B cell (primary cell): Measurements from ENCODE around the gene ATP10B. TPM values are rescaled to one million over a fixed set of nuclear protein-coding genes. Genes with fewer than 3 reads are reported as not detected.

Experiments used
- ATAC-seq: fragments of 200-7000 bp; cut with Tn5 transposase; one replicate; pipeline ENCODE4 v1.10.0; 2021; ENCODE audit warnings: low read depth, mild to moderate bottlenecking, moderate number of reproducible peaks, moderate library complexity
- CTCF ChIA-PET: fragments of 350-600 bp; sonication (Branson Sonifier 250); formaldehyde crosslinking; loops from one replicate; lab custom pipeline; 2021; ENCODE audit warnings: antibody characterized with exemption, inconsistent platforms; lab: Charles Lee
- POLR2A ChIA-PET: fragments of 350-600 bp; sonication (Branson Sonifier 250); formaldehyde crosslinking; loops from one replicate; lab custom pipeline; 2021; ENCODE audit warnings: antibody characterized with exemption; lab: Charles Lee
- DNase-seq: peaks from one replicate; pipeline ENCODE4 v3.0.0; 2013
- H2AFZ ChIP-seq: 2 replicates; pipeline ENCODE4 v1.6.1; 2012; ENCODE audit warnings: mild to moderate bottlenecking, low read depth, low read length; ENCODE audit not compliant: insufficient read depth, poor library complexity, severe bottlenecking
- H3K27ac ChIP-seq, 2 donors: 1 replicate in 1 of 2; 2 replicates in 1 of 2; pipeline ENCODE4 v1.5.1; 2012 to 2013; ENCODE audit warnings: low read length in 2 of 2, mild to moderate bottlenecking in 2 of 2, moderate library complexity in 1 of 2
- H3K27me3 ChIP-seq, 4 experiments: fragments of 200-600 bp in 1 of 4; sonication (generic) in 1 of 4; replicated peaks in 1 of 4; 1 replicate in 2 of 4; 2 replicates in 2 of 4; pipeline versions ENCODE4 v1.6.1 to v1.7.0; 2013 to 2016; ENCODE audit warnings: low read length in 3 of 4, mild to moderate bottlenecking in 2 of 4, mixed read lengths in 1 of 4, moderate library complexity in 1 of 4; ENCODE audit not compliant: insufficient read depth in 4 of 4, control insufficient read depth in 3 of 4; ENCODE audit errors: control extremely low read depth in 1 of 4
- H3K36me3 ChIP-seq, 2 experiments: replicated peaks in 1 of 2; 1 replicate in 1 of 2; 2 replicates in 1 of 2; pipeline versions ENCODE4 v1.6.1 to v1.7.1; 2013; ENCODE audit warnings: low read length in 1 of 2; ENCODE audit not compliant: insufficient read depth in 2 of 2, control insufficient read depth in 1 of 2; ENCODE audit errors: control extremely low read depth in 1 of 2, extremely low read depth in 1 of 2
- H3K4me1 ChIP-seq, 2 donors: fragments of 200-600 bp in 1 of 2; sonication (generic) in 1 of 2; 1 replicate in 1 of 2; 2 replicates in 1 of 2; pipeline versions ENCODE4 v1.5.1 to v1.6.1; 2013 to 2017; ENCODE audit warnings: low read length in 2 of 2; ENCODE audit not compliant: control insufficient read depth in 2 of 2, insufficient read depth in 2 of 2
- H3K4me2 ChIP-seq: replicated peaks from 2 replicates; pipeline ENCODE3; 2012; ENCODE audit warnings: mild to moderate bottlenecking, low read depth, low read length; ENCODE audit not compliant: poor library complexity, severe bottlenecking
- H3K4me3 ChIP-seq, 5 experiments: fragments of 200-600 bp in 1 of 5; sonication (generic) in 1 of 5; 1 replicate in 3 of 5; 2 replicates in 2 of 5; pipeline versions ENCODE4 v1.5.1 to v1.7.0; 2011 to 2016; ENCODE audit warnings: low read length in 4 of 5, mild to moderate bottlenecking in 4 of 5, low read depth in 2 of 5, control low read depth in 1 of 5, moderate library complexity in 1 of 5; ENCODE audit not compliant: insufficient read depth in 1 of 5; ENCODE audit errors: control extremely low read depth in 1 of 5, extremely low read depth in 1 of 5
- H3K79me2 ChIP-seq: fragments of 200-600 bp; sonication (generic); one replicate; pipeline ENCODE4 v1.6.0; 2016; ENCODE audit warnings: low read length; ENCODE audit not compliant: control insufficient read depth, insufficient read depth
- H3K9ac ChIP-seq: fragments of 200-600 bp; sonication (generic); 2 replicates; pipeline ENCODE4 v1.6.1; 2017; ENCODE audit warnings: mild to moderate bottlenecking, low read length, moderate library complexity
- H3K9me3 ChIP-seq, 3 donors: one replicate each; pipeline versions ENCODE4 v1.6.1 to v1.7.1; 2013; ENCODE audit warnings: low read length in 2 of 3; ENCODE audit not compliant: control insufficient read depth in 2 of 3, insufficient read depth in 1 of 3; ENCODE audit errors: control extremely low read depth in 1 of 3
- H4K20me1 ChIP-seq: 2 replicates; pipeline ENCODE4 v1.6.0; 2012; ENCODE audit warnings: mild to moderate bottlenecking, low read length; ENCODE audit not compliant: insufficient read depth, control insufficient read depth, poor library complexity, severe bottlenecking
- H3K27ac Mint-ChIP-seq: one replicate; pipeline ENCODE4 v1.8.0; 2021; ENCODE audit warnings: mixed read lengths
- H3K27me3 Mint-ChIP-seq: one replicate; pipeline ENCODE4 v1.8.0; 2021; ENCODE audit warnings: mixed read lengths
- H3K4me1 Mint-ChIP-seq: one replicate; pipeline ENCODE4 v1.8.0; 2021; ENCODE audit warnings: mixed read lengths
- H3K4me3 Mint-ChIP-seq: one replicate; pipeline ENCODE4 v1.8.0; 2021; ENCODE audit warnings: mixed read lengths
- H3K9me3 Mint-ChIP-seq: one replicate; pipeline ENCODE4 v1.8.0; 2022; ENCODE audit warnings: mixed read lengths; ENCODE audit not compliant: insufficient read depth
- CTCF ChIP-seq: fragments of 200-600 bp; IDR thresholded peaks from one replicate; pipeline ENCODE4 v1.8.0; 2022; ENCODE audit warnings: antibody characterized with exemption, mild to moderate bottlenecking
- EZH2 ChIP-seq: IDR thresholded peaks from 2 replicates; pipeline ENCODE4 v1.6.1; 2012; ENCODE audit warnings: borderline replicate concordance, low read depth, mild to moderate bottlenecking, moderate library complexity, low read length; ENCODE audit not compliant: insufficient read depth, poor library complexity, severe bottlenecking
- WGBS: methylation state at CpG from one replicate; pipeline ENCODE4 v1.1.5; 2013; ENCODE audit warnings: missing lambda C conversion rate; ENCODE audit not compliant: insufficient coverage; 5-methylcytosine and 5-hydroxymethylcytosine counted together
- intact Hi-C: fragments of 100-400 bp; cut with micrococcal nuclease; formaldehyde crosslinking; loops from one replicate; pipeline ENCODE4 v1.10.0; 2022
- polyA plus RNA-seq: library from polyadenylated mRNA; depleted of rRNA; stranded (reverse); fragments of >200 nt; gene quantifications from 2 replicates; pipeline ENCODE4 v1.2.3, GENCODE V29; 2012
- total RNA-seq, 2 donors: library from RNA; stranded (reverse); fragments of 120-200 nt in 1 of 2; gene quantifications; 1 replicate in 1 of 2; 2 replicates in 1 of 2; pipeline versions ENCODE4 v1.2.3 to v1.2.4, GENCODE V29; 2013 to 2022

ATP10B gene
- total and polyA plus RNA-seq, 2 donors (not counting 1 experiment from before 2014, with no cell fraction given) = not detected

GRCh38 chr5:160685219-160685618, 166.8 kb downstream of the ATP10B start:
- Histone ChIP-seq H3K4me2 (no peak overlapping the region), H4K20me1 (no peaks in the 10 kb centered on the region), H3K4me3 (no peak overlapping the region), H3K27me3 (peaks cover 0 to 4% (median 1%) of the 10 kb centered on the region in 4 experiments), H3K79me2 (no peaks in the 10 kb centered on the region), H3K9ac (no peak overlapping the region), H3K9me3 (no peaks in the 10 kb centered on the region), H3K36me3 (no peaks in the 10 kb centered on the region), H3K27ac (no peak overlapping the region), H3K4me1 (no peaks in the 10 kb centered on the region), H2AFZ (no peak overlapping the region)
- peaks cover 6% of the 10 kb centered on the region for H3K27me3 Mint-ChIP-seq
- intact Hi-C loops = no loop called here
- WGBS = 13% methylated on average over 1 of the region's 1 CpG
- no peaks in the 10 kb centered on the region for H3K4me1 Mint-ChIP-seq
- no peak for TF ChIP-seq EZH2
- no peak for TF ChIP-seq CTCF
- no peaks in the 10 kb centered on the region for H3K9me3 Mint-ChIP-seq
- no peak overlapping the region for H3K27ac Mint-ChIP-seq
- CTCF ChIA-PET = no interaction called here
- DNase-seq (no peak), ATAC-seq (no peak)
- POLR2A ChIA-PET = no interaction called here
- H3K4me3 Mint-ChIP-seq = no peak overlapping the region

GRCh38 chr5:160679567-160680309, 172.3 kb downstream of the ATP10B start:
- H3K27ac Mint-ChIP-seq = no peak overlapping the region
- intact Hi-C loops = no loop called here

More at GRCh38 chr5:160679567-160680309, 172.3 kb downstream of the ATP10B start:
- no peak for TF ChIP-seq CTCF
- TF ChIP-seq EZH2 = no peak
- no peaks in the 10 kb centered on the region for H3K79me2 ChIP-seq
- Mint-ChIP-seq H3K4me3 (no peak overlapping the region), H3K27me3 (peaks cover 17% of the 10 kb centered on the region), H3K9me3 (no peaks in the 10 kb centered on the region), H3K4me1 (no peaks in the 10 kb centered on the region)
- H3K27ac ChIP-seq = no peak overlapping the region
- H3K9ac ChIP-seq = no peak overlapping the region
- peaks cover 0 to 4% (median 0%) of the 10 kb centered on the region in 4 experiments for H3K27me3 ChIP-seq
- no peaks in the 10 kb centered on the region for H3K36me3 ChIP-seq
- no peak overlapping the region for H3K4me3 ChIP-seq
- H3K9me3 ChIP-seq = no peaks in the 10 kb centered on the region
- no peaks in the 10 kb centered on the region for H4K20me1 ChIP-seq
- WGBS = 92% methylated on average over 3 of the region's 6 CpGs
- no peak overlapping the region for H3K4me2 ChIP-seq
- H2AFZ ChIP-seq = no peak overlapping the region
- ChIA-PET POLR2A (no interaction called here), CTCF (no interaction called here)
- no peaks in the 10 kb centered on the region for H3K4me1 ChIP-seq
- ATAC-seq (no peak), DNase-seq (no peak)
